Measurements from ENCODE around the gene GPR173. TPM values are rescaled to one million over a fixed set of nuclear protein-coding genes. Genes with fewer than 3 reads are reported as not detected.

Gene GPR173
- total RNA-seq, 4 donors from 2014 or later = 0.57 to 0.67 TPM; not detected in 2

- no peak overlapping the region for H3K27ac ChIP-seq
- no peaks in the 10 kb centered on the region for H3K9me3 ChIP-seq
- H3K36me3 ChIP-seq = no peaks in the 10 kb centered on the region
- H3K27me3 ChIP-seq = no peaks in the 10 kb centered on the region
- no peak overlapping the region for H3K4me3 ChIP-seq
- TF ChIP-seq, protein P1, sequence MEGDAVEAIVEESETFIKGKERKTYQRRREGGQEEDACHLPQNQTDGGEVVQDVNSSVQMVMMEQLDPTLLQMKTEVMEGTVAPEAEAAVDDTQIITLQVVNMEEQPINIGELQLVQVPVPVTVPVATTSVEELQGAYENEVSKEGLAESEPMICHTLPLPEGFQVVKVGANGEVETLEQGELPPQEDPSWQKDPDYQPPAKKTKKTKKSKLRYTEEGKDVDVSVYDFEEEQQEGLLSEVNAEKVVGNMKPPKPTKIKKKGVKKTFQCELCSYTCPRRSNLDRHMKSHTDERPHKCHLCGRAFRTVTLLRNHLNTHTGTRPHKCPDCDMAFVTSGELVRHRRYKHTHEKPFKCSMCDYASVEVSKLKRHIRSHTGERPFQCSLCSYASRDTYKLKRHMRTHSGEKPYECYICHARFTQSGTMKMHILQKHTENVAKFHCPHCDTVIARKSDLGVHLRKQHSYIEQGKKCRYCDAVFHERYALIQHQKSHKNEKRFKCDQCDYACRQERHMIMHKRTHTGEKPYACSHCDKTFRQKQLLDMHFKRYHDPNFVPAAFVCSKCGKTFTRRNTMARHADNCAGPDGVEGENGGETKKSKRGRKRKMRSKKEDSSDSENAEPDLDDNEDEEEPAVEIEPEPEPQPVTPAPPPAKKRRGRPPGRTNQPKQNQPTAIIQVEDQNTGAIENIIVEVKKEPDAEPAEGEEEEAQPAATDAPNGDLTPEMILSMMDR (IDR thresholded peaks at IDR 0.05) = no peak
- TF ChIP-seq POLR2A (IDR thresholded peaks at IDR 0.05) = no peak
- no peak for DNase-seq
- H3K4me1 ChIP-seq = peaks cover 0 to 7% (median 0%) of the 10 kb centered on the region in 4 donors
Observed at GRCh38 chrX:53091354-53091753, 42.8 kb downstream of the GPR173 start.

- H3K4me1 ChIP-seq = peaks cover 0 to 7% (median 0%) of the 10 kb centered on the region in 4 donors
- peak; percentile 84 to 93 (median 85) for DNase-seq
- H3K27me3 ChIP-seq = no peaks in the 10 kb centered on the region
- H3K9me3 ChIP-seq = no peaks in the 10 kb centered on the region
- TF ChIP-seq, protein P1 (IDR thresholded peaks at IDR 0.05) = peak; percentile 19 to 70 (median 58)
- no peak for TF ChIP-seq POLR2A (IDR thresholded peaks at IDR 0.05)
- H3K27ac ChIP-seq = peak overlapping the region; percentile 81 to 97 (median 90)
- peak overlapping the region; percentile 58 to 78 (median 68) for H3K4me3 ChIP-seq
- no peaks in the 10 kb centered on the region for H3K36me3 ChIP-seq
Observed at GRCh38 chrX:53093177-53093655, 44.6 kb downstream of the GPR173 start.

GRCh38 chrX:53093748-53094581 is 45.4 kb downstream of the GPR173 start, which contains the start of gene KANTR:
TSS of gene KANTR (plus strand) at chrX:53094142. CDS start at chrX:53124273, 30,131 bp downstream.
- DNase-seq = peak; percentile 83 to 94 (median 84)
- peaks cover 0 to 7% (median 0%) of the 10 kb centered on the region in 4 donors for H3K4me1 ChIP-seq
- peak within 1 kb of the TSS; percentile 81 to 97 (median 90) for H3K27ac ChIP-seq
- no peaks in the 10 kb centered on the region for H3K36me3 ChIP-seq
- TF ChIP-seq, protein P1 (IDR thresholded peaks at IDR 0.05) = no peak
- TF ChIP-seq POLR2A (IDR thresholded peaks at IDR 0.05) = peak; percentile 81 to 82
- no peaks in the 10 kb centered on the region for H3K9me3 ChIP-seq
- H3K4me3 ChIP-seq = peak within 1 kb of the TSS; percentile 58 to 78 (median 68)
- no peaks in the 10 kb centered on the region for H3K27me3 ChIP-seq

GRCh38 chrX:53094582-53094905 is 46.0 kb downstream of the GPR173 start:
- no peak for DNase-seq
- Histone ChIP-seq H3K4me1 (peaks cover 0 to 7% (median 0%) of the 10 kb centered on the region in 4 donors), H3K36me3 (no peaks in the 10 kb centered on the region), H3K9me3 (no peaks in the 10 kb centered on the region), H3K4me3 (peak overlapping the region; percentile 58 to 78 (median 68)), H3K27me3 (no peaks in the 10 kb centered on the region), H3K27ac (peak overlapping the region; percentile 81 to 97 (median 90))
- no peak for TF ChIP-seq POLR2A (IDR thresholded peaks at IDR 0.05)
- TF ChIP-seq, protein P1 (IDR thresholded peaks at IDR 0.05) = no peak

DNA sequence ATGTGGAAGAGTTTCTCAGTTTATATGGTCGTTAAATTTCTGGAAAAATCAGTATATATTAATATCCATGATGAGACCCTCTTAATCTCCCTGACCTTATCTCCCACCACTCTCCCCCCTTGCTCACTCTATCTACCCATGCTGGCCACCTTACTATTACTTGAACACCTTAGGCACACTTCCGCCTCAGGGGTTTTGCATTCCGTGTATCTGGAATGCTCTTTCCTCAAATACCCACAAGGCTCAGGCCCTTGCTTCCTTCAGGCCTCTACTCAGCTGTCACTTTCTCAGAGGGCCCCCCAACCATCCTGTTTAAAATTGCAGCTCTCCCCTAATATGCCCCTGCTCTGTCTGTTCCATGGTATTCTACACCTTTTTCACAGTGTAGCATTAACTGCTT is 47.2 kb downstream of the GPR173 start:
- Histone ChIP-seq H3K27ac (no peak overlapping the region), H3K9me3 (no peaks in the 10 kb centered on the region), H3K4me3 (no peak overlapping the region), H3K36me3 (no peaks in the 10 kb centered on the region), H3K27me3 (no peaks in the 10 kb centered on the region), H3K4me1 (peaks cover 0 to 7% (median 0%) of the 10 kb centered on the region in 4 donors)
- DNase-seq = no peak
- TF ChIP-seq, protein P1 (IDR thresholded peaks at IDR 0.05) = no peak
- TF ChIP-seq POLR2A (IDR thresholded peaks at IDR 0.05) = no peak
